ENCODE measurements around the gene IFNA10.
"Not testable (repeated sequence)": the region's sequence is repeated elsewhere in the genome, so short reads cannot be mapped to it uniquely, and the experiment has no call there.

The IFNA10 gene

DNA sequence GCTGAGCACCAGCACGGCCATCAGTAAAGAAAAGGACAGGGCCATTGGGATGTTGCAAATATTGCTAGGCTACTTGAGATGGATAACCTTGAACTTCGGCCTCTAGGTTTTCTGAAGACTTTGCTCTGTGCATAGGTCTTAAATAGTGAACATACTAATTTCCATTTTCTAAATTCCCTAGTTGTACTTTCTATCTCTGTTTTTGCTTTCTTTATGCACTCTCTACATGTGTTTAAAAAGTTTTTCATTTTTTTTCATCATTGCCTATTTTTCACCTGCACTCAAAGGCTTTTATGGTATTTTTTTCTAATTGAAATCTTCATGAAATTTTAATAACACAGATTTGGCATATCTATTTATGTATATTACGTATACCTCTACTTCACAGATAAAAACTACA, 19.5 kb downstream of the IFNA10 start, which contains the start of gene IFNA4:
IFNA4 (minus strand) TSS at position 101 of the 400 bp plus-strand sequence; CDS start at position 45, 56 bp downstream.
- not testable (repeated sequence) for DNase-seq

DNA sequence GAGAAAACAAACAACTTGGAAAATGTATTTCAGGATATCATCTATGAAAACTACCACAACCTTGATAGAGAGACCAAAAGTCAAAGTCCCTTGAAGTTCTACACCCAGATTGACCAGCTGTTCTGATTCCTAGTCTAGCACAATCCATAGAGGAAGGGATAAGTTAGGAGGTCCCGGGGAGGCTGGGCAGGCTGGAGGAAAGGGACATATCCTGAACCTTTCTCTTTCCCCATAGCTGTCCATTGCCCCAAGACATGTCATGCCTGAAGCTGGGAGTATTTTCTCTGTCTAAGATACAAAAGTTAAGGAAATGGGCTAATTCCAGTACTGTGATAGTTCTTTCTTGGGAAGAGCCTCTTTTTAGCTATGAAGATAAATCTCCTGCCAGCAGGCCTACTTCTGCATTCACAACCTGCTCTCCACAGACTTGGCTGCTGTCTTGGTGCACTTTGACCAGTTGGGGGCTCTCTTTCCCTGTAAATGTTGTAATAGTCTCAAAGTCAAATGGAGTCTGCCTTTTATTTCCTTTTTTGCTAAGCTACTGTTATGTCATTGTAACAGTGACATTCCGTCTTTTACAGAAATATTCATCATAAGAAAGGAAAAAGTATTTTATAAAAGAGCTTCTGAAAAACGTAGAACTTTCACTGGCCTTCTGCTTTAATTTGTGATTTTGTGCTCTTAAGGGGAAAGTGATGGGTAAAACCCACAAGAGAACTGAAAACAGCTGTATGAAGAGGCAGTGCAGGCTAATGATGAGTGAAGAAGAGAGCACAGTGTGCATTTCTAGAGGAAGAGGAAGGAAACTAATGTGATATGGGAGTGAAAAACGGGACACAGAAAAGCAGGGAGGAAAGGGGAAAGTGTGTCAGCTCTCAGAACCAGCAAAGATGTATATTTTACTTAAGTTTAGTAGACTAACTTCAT, 23.9 kb downstream of the IFNA10 start:
- DNase-seq: not testable (repeated sequence)

DNA sequence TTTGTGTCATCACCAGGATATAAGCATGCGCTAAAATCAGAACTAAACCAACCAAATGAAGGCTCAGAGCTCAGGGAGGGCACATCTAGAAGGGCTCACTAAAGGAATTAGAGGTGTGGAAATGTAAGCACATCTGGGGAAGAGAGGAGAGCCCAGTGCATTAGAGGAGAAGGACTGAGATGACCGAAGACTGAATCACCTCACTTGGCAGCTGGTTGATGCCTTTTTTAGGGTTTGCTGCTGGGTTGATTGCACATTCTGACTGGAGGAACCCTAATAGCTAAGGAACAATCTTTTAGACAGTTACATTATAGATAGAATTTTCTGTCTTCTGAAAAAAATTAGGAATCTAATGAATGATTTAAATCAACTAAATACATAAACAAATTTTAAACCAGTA, 32.3 kb downstream of the IFNA10 start:
- DNase-seq: no peak

DNA sequence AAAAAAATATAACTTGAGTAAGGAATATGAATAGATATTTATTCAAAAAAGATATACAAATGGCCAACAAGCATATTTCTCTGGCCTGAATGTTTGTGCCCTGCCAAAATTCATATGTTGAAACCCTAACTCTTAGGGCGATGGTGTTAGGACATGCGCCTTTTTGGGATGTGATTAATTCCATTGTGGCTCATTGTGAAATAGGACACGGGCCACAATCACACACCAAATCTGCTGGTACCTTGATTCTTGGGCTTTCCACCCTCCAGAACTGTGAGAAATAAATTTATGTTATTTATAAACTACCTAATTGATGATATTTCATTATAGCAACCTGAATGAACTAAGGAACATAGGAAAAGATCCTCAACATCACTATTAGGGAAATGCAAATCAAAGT, 34.8 kb downstream of the IFNA10 start:
- DNase-seq: no peak

DNA sequence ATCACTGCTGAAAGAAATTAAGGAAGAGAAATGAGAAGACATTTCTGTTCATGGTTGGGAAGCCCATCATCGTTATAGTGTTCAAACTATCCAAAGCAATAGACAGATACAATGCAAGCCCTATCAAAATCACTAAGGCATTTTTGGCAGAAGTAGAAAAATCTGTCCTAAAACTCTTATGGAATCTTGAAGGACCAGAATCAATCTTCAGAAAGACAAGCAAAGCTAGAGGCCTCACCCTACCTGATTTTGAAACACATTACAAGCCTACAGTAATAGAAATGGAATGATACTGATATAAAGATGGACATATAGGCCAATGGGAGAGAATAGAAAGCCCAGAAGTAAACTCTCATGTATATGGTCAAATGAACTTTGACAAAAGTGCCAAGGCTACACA, 35.6 kb downstream of the IFNA10 start:
- DNase-seq: no peak

DNA sequence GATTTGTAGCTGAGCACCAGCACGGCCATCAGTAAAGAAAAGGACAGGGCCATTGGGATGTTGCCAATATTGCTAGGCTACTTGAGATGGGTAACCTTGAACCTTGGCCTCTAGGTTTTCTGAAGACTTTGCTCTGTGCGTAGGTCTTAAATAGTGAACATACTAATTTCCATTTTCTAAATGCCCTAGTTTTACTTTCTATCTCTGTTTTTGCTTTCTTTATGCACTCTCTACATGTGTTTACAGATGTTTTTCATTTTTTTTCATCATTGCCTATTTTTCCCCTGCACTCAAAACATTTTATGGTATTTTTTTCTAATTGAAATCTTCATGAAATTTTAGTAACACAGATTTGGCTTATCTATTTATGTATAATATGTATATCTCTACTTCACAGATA, 40.4 kb downstream of the IFNA10 start, which contains the start of gene IFNA21:
IFNA21 (minus strand) TSS at position 101 of the 400 bp plus-strand sequence; CDS start at position 53, 48 bp downstream.
- DNase-seq: not testable (repeated sequence)

DNA sequence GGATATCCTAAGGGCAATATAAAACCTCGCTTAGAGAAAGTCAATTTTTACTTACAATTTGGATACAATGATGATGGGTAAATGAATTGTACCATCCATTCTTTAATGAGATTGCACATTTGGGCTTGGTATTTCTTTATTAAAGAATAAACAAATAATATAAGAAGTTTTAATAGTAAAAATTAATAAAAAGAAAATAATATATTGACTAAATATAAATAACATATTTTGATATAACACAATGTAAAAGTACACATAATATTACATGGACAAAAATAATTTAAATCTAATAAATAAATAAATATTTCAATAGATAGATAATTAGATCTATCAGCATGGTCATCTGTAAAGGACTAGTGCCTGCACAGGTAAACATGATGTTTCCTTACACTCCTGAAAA, 41.4 kb downstream of the IFNA10 start:
- no peak for DNase-seq

DNA sequence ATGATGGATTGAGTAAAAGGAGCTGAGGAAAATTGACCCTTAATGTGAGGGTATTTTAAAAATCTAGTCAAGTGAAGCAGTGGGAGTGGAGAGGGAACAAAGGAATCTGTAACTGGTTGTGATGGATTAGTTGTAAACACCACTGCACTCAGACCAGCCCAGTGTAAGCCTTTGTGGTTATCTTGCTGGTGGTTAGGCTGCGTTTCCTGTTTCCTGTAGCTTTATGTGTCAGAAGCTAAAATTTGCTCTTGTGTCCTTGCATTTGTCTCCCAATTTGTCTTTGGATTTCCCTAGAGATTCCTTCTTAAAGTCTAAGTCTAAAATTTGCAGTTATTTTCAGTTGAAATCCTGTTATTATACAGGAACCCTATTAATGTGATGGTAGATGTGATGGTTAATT, 46.8 kb downstream of the IFNA10 start:
- DNase-seq: no peak

Measured in stimulated activated CD4-positive, alpha-beta T cell treated with anti-CD3 and anti-CD28 coated beads, Interleukin-4, amount 100 ng/mL, for 1 hour (primary cell).